NCI-H2029 treated with DMSO at 0.1 percent for 48 hours (cell line): ENCODE results near the gene RBMS1.

ENCODE experiments used
- DNase-seq: peaks from one replicate; lab custom pipeline; 2025; lab: John Stamatoyannopoulos, UW

The RBMS1 gene

GRCh38 chr2:160493227-160494028, at the start of gene RBMS1:
RBMS1 (minus strand) TSS chr2:160493807; CDS start chr2:160493363, 444 bp downstream.
- DNase-seq: peak; percentile 4

GRCh38 chr2:160541745-160542144, 48.1 kb upstream of the RBMS1 start:
- DNase-seq: no peak

- DNase-seq: no peak
Observed at GRCh38 chr2:160538559-160539355, 45.1 kb upstream of the RBMS1 start.

GRCh38 chr2:160538115-160538514, 44.5 kb upstream of the RBMS1 start:
- no peak for DNase-seq

- no peak for DNase-seq
Observed at GRCh38 chr2:160534996-160535395, 41.4 kb upstream of the RBMS1 start.

- no peak for DNase-seq
Observed at GRCh38 chr2:160534249-160534648, 40.6 kb upstream of the RBMS1 start.

GRCh38 chr2:160533482-160533881, 39.9 kb upstream of the RBMS1 start:
- no peak for DNase-seq

GRCh38 chr2:160532388-160532787, 38.8 kb upstream of the RBMS1 start:
- DNase-seq: no peak

- DNase-seq: no peak
Observed at GRCh38 chr2:160522951-160523710, 29.5 kb upstream of the RBMS1 start.

GRCh38 chr2:160517731-160518130, 24.1 kb upstream of the RBMS1 start:
- DNase-seq: no peak

- no peak for DNase-seq
Observed at GRCh38 chr2:160516547-160517365, 23.1 kb upstream of the RBMS1 start.

- DNase-seq: no peak
Observed at GRCh38 chr2:160515120-160515519, 21.5 kb upstream of the RBMS1 start.

- no peak for DNase-seq
Observed at GRCh38 chr2:160513120-160513519, 19.5 kb upstream of the RBMS1 start.

- DNase-seq: no peak
Observed at GRCh38 chr2:160512491-160512890, 18.9 kb upstream of the RBMS1 start.

- no peak for DNase-seq
Observed at GRCh38 chr2:160510617-160511016, 17.0 kb upstream of the RBMS1 start.

- no peak for DNase-seq
Observed at GRCh38 chr2:160509016-160509415, 15.4 kb upstream of the RBMS1 start.

GRCh38 chr2:160507464-160507863, 13.9 kb upstream of the RBMS1 start:
- DNase-seq: no peak

GRCh38 chr2:160507046-160507407, 13.4 kb upstream of the RBMS1 start:
- no peak for DNase-seq

- DNase-seq: no peak
Observed at GRCh38 chr2:160506371-160507045, 12.9 kb upstream of the RBMS1 start.

GRCh38 chr2:160505256-160505655, 11.6 kb upstream of the RBMS1 start:
- DNase-seq: no peak

- no peak for DNase-seq
Observed at GRCh38 chr2:160502478-160502877, 8.9 kb upstream of the RBMS1 start.
